ENCODE results near the gene SERPINI2.

SERPINI2 gene, protein sequence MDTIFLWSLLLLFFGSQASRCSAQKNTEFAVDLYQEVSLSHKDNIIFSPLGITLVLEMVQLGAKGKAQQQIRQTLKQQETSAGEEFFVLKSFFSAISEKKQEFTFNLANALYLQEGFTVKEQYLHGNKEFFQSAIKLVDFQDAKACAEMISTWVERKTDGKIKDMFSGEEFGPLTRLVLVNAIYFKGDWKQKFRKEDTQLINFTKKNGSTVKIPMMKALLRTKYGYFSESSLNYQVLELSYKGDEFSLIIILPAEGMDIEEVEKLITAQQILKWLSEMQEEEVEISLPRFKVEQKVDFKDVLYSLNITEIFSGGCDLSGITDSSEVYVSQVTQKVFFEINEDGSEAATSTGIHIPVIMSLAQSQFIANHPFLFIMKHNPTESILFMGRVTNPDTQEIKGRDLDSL

DNA sequence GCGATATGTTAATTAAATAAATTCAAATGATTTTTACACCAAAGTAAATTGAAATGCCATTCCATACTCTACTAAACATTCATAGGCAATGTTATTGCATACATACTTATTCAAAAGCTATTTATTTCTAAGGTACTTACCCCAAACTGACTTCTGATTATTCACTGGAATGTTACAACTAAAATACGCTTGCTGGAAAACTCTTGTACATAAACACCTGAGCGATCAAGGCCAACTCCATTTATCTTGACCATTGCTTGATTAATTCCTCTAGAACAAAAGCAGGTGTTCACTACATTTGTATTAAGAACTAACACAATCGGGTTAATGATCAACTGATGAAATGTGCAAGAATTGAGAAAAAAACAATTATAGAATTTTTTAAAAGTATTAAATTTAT is at the start of gene SERPINI2:
SERPINI2 (minus strand) TSS at position 180 of the 400 bp plus-strand sequence. CDS start 2,208 bp downstream, outside the sequence.
- no peak for DNase-seq
- Mint-ChIP-seq H3K4me3 (no peak within 1 kb of the TSS), H3K27ac (no peak within 1 kb of the TSS), H3K9me3 (no peaks in the 10 kb centered on the region), H3K27me3 (no peaks in the 10 kb centered on the region), H3K4me1 (no peaks in the 10 kb centered on the region), H3K36me3 (ENCODE audit: low read depth) (no peaks in the 10 kb centered on the region)
- no peak for ATAC-seq

DNA sequence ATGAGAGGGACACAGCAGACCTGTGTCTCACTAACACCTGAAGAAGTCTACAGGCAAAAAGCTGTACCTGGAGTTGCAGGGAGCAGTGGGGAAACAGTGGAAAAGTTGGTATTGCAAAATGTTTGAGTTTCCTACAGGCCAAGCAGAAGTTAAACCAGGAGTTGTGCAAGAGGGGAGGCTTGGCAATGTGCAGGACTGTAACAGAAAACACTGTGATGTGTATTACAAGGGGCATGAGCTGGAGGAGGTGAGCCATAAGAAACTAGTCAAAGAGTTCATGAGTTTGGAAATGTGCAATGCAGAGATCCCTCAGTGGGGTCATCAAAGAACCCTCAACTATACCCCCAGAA is 47.1 kb upstream of the SERPINI2 start:
- H3K4me1 Mint-ChIP-seq = no peaks in the 10 kb centered on the region
- H3K27ac Mint-ChIP-seq = no peak overlapping the region
- H3K36me3 Mint-ChIP-seq (ENCODE audit: low read depth) = no peaks in the 10 kb centered on the region
- no peak for DNase-seq
- H3K27me3 Mint-ChIP-seq = no peaks in the 10 kb centered on the region
- ATAC-seq = no peak
- H3K9me3 Mint-ChIP-seq = no peaks in the 10 kb centered on the region
- H3K4me3 Mint-ChIP-seq = no peak overlapping the region

DNA sequence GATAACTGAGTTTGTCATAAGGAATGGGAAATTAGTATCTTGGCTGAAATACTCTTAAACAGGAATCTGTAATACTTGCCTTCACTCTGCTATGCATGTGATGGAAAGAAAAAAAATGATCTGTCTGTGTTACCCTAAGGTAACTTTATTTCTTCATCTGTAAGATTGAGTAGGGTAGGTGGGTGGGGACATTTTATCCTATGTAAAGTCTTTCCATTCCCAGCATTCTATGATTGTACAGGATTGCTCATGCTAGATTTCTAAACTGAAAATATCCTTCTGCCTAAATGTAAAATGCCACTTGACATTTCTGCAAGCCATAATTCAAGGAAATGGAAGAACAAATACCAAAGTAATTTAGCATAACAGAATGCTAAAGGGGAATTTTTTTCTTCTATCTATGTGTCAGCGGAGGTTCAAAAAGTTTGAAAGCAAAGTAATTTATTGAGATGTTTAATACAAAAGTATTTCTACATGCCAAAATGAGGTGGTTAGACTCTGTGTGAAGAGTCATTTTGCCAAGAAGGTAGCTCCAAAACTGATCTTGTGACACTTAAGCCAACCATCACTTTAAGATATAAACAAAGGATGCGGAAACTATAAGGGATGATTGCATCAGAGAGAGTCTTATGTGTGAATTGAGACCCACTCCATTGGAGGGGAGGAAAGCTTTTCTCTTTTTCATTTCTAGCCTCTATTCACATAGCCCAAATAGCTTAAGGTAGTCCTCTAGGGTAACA is 46.6 kb upstream of the SERPINI2 start:
- no peak overlapping the region for H3K27ac Mint-ChIP-seq
- H3K9me3 Mint-ChIP-seq = peaks cover 4% of the 10 kb centered on the region
- no peak overlapping the region for H3K4me3 Mint-ChIP-seq
- no peaks in the 10 kb centered on the region for H3K27me3 Mint-ChIP-seq
- no peaks in the 10 kb centered on the region for H3K4me1 Mint-ChIP-seq
- H3K36me3 Mint-ChIP-seq (ENCODE audit: low read depth) = no peaks in the 10 kb centered on the region
- ATAC-seq (no peak), DNase-seq (no peak)

DNA sequence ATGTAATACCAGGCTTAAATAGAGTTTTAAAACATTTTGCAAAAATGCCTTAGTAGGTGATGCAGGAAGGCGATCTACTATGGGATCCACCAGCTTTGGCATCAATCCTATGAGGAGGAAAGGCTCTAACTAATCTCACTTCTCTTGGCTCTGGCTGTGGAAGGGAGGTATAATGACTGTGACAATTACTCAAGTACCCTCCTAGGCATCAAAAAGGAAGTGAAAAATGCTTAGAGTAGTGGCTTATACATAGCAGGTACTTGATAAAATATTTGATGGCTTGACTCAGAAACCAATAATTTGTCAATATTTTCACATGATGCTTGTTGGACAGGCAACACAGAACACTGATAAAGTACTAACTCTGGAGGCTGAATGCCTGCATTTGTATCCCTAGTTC is 34.1 kb upstream of the SERPINI2 start:
- ATAC-seq (no peak), DNase-seq (no peak)
- Mint-ChIP-seq H3K4me3 (no peak overlapping the region), H3K4me1 (no peaks in the 10 kb centered on the region), H3K36me3 (ENCODE audit: low read depth) (no peaks in the 10 kb centered on the region), H3K9me3 (no peaks in the 10 kb centered on the region), H3K27ac (no peak overlapping the region), H3K27me3 (no peaks in the 10 kb centered on the region)

DNA sequence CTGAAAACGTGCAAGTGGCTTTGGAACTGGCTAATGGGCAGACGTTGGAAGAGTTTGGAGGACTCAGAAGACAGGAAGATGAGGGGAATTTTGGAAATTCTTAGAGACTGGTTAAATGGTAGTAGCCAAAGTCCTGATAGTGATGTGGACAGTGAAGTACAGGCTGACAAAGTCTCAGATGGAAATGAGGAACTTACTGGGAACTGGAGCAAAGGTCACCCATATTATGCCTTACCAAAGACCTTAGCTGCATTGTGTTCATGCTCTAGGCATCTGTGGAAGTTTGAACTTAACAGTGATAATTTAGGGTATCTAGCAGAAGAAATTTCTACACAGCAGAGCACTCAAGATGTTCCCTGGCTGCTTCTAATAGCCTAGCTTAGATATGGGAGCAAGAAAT is 28.6 kb upstream of the SERPINI2 start:
- Mint-ChIP-seq H3K9me3 (no peaks in the 10 kb centered on the region), H3K36me3 (ENCODE audit: low read depth) (no peaks in the 10 kb centered on the region), H3K4me3 (no peak overlapping the region), H3K27ac (no peak overlapping the region), H3K27me3 (no peaks in the 10 kb centered on the region), H3K4me1 (no peaks in the 10 kb centered on the region)
- no peak for DNase-seq
- ATAC-seq = no peak

DNA sequence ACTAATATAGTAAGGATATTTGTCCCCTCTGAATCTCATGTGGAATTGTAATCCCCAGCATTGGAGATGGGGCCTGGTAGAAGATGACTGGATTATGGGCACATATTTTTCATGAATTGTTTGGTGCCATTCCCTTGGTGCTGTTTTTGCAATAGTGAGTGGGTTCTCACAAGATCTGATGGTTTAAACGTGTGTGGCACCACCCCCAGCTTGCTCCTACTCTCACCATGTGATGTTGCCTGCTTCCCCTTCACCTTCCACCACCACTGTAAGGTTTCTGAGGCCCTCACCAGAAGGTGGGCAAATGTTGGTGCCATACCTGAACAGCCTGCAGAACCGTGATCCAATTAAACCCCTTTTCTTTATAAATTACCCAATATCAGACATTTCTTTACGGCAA is 28.1 kb upstream of the SERPINI2 start:
- Mint-ChIP-seq H3K36me3 (ENCODE audit: low read depth) (no peaks in the 10 kb centered on the region), H3K27ac (no peak overlapping the region), H3K4me1 (no peaks in the 10 kb centered on the region), H3K4me3 (no peak overlapping the region), H3K9me3 (no peaks in the 10 kb centered on the region), H3K27me3 (no peaks in the 10 kb centered on the region)
- ATAC-seq (no peak), DNase-seq (no peak)

DNA sequence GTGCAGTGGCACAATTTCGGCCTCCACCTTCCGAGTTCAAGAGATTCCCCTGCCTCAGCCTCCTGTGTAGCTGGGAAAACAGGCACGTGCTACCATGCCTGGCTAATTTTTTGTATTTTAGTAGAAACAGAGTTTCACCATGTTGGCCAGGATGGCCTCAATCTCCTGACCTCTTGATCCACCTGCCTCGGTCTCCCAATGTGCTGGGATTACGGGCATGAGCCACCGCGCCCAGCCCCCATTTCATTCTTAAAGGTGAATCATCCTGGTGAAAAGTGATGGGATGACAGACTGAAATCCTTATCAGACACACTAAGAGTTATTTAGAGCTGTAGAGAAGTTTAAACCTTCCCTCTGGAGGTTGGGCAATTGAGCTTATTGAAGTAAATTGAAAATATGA is 24.1 kb upstream of the SERPINI2 start:
- H3K9me3 Mint-ChIP-seq = no peaks in the 10 kb centered on the region
- DNase-seq (no peak), ATAC-seq (no peak)
- H3K4me3 Mint-ChIP-seq = no peak overlapping the region
- no peak overlapping the region for H3K27ac Mint-ChIP-seq
- no peaks in the 10 kb centered on the region for H3K4me1 Mint-ChIP-seq
- no peaks in the 10 kb centered on the region for H3K27me3 Mint-ChIP-seq
- H3K36me3 Mint-ChIP-seq (ENCODE audit: low read depth) = no peaks in the 10 kb centered on the region

DNA sequence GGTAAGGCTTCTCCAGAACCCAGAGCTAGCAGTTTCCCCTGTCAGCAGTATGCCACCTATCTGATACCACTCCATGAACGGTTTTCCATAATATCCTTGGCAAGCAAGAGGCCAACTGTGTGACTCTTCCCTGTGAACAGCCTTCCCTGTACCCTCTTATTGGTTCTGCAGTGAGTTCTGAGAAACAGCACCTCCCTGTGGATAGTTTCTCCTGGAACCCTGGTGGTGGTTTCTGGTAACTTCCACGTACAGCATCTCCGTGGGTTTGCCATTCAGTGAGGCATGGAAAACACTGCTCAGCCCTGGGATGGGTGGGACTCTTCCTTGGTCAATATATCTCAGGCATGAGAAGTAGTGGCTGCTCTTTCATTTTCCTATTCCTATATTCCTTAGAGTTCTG is 19.4 kb upstream of the SERPINI2 start:
- Mint-ChIP-seq H3K4me1 (no peaks in the 10 kb centered on the region), H3K4me3 (no peak overlapping the region), H3K27me3 (no peaks in the 10 kb centered on the region), H3K36me3 (ENCODE audit: low read depth) (no peaks in the 10 kb centered on the region), H3K9me3 (no peaks in the 10 kb centered on the region), H3K27ac (no peak overlapping the region)
- no peak for DNase-seq
- no peak for ATAC-seq

DNA sequence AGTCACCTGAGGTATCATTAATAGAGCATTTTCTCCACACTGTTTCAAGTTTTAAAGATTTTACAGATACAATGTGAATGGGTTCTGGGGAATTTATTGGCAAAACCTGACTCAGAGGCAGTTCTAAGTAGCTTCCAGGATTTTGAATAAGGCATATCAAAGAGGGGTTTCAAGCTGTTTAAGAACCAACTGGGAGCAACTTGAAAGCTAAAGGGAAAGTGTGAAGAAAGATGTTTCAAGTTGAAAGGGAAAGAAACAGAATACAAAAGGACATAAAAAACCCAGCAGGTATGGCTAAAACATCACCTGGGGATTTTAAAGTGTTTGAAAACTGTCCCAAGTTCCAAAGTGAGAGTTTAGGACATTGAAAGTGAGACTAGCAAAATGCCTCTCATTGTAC is 17.8 kb upstream of the SERPINI2 start:
- no peak for DNase-seq
- no peaks in the 10 kb centered on the region for H3K27me3 Mint-ChIP-seq
- H3K4me3 Mint-ChIP-seq = no peak overlapping the region

DNA sequence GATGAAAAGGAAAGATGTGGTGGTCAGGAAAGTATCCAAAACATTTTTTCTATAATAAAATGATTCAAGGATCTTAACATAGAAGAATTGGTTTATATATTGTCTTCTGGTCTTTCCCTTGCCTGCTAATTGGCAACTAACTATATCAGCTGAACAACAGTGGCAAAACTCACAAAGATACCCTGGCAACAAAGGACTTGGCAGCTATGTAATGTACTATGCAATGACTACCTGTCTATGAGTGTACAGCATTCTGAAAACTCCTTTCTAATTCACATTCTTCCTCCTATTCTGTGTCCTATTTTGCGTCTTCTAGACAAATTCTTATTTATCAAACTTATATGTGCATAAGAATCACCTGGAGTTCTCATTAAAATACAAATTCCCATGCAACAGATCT is 15.7 kb upstream of the SERPINI2 start:
- DNase-seq (no peak), ATAC-seq (no peak)
- H3K27ac Mint-ChIP-seq = no peak overlapping the region
- H3K4me3 Mint-ChIP-seq = no peak overlapping the region
- no peaks in the 10 kb centered on the region for H3K27me3 Mint-ChIP-seq
- H3K36me3 Mint-ChIP-seq (ENCODE audit: low read depth) = no peaks in the 10 kb centered on the region
- no peaks in the 10 kb centered on the region for H3K9me3 Mint-ChIP-seq
- H3K4me1 Mint-ChIP-seq = no peaks in the 10 kb centered on the region

More for the DNA sequence above, 17.8 kb upstream of the SERPINI2 start:
- no peaks in the 10 kb centered on the region for H3K9me3 Mint-ChIP-seq
- no peak overlapping the region for H3K27ac Mint-ChIP-seq
- H3K36me3 Mint-ChIP-seq (ENCODE audit: low read depth) = no peaks in the 10 kb centered on the region
- no peaks in the 10 kb centered on the region for H3K4me1 Mint-ChIP-seq
- ATAC-seq = no peak

DNA sequence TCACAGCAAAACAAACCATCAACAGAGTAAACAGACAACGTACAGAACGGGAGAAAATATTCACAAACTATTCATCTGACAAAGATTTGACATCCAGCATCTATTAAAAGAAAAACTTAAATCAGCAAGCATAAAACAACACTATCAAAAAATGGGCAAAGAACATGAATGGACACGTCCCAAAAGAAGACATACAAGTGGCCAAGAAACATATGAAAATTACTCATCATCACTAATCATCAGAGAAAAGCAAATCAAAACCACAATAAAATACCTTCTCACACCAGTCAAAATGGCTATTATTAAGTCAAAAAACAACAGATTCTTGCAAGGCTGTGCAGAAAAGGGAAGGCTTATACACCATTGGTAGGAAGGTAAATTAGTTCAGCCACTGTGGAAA is 13.7 kb upstream of the SERPINI2 start:
- no peak for DNase-seq
- H3K27ac Mint-ChIP-seq = no peak overlapping the region
- H3K36me3 Mint-ChIP-seq (ENCODE audit: low read depth) = no peaks in the 10 kb centered on the region
- no peak overlapping the region for H3K4me3 Mint-ChIP-seq
- H3K9me3 Mint-ChIP-seq = no peaks in the 10 kb centered on the region
- no peak for ATAC-seq
- H3K4me1 Mint-ChIP-seq = no peaks in the 10 kb centered on the region
- H3K27me3 Mint-ChIP-seq = no peaks in the 10 kb centered on the region

DNA sequence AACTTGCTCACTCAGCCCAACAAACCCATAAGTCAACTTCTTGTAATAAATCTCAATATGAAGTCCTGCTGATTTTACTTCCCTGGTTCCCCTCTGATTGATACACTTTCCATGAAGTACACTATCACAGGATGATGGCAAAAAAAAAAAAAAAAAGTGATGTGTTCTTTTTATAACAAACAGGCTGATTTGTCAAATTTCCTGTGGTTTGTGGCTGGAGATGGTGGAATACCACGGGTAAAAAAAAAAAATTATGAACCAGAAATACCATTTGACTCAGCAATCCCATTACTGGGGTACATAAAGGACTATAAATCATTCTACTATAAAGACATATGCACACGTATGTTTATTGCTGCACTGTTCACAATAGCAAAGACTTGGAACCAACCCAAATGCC is 10.7 kb upstream of the SERPINI2 start:
- H3K9me3 Mint-ChIP-seq = no peaks in the 10 kb centered on the region
- no peaks in the 10 kb centered on the region for H3K36me3 Mint-ChIP-seq (ENCODE audit: low read depth)
- DNase-seq (no peak), ATAC-seq (no peak)
- H3K4me3 Mint-ChIP-seq = no peak overlapping the region
- no peaks in the 10 kb centered on the region for H3K4me1 Mint-ChIP-seq
- no peaks in the 10 kb centered on the region for H3K27me3 Mint-ChIP-seq
- no peak overlapping the region for H3K27ac Mint-ChIP-seq

DNA sequence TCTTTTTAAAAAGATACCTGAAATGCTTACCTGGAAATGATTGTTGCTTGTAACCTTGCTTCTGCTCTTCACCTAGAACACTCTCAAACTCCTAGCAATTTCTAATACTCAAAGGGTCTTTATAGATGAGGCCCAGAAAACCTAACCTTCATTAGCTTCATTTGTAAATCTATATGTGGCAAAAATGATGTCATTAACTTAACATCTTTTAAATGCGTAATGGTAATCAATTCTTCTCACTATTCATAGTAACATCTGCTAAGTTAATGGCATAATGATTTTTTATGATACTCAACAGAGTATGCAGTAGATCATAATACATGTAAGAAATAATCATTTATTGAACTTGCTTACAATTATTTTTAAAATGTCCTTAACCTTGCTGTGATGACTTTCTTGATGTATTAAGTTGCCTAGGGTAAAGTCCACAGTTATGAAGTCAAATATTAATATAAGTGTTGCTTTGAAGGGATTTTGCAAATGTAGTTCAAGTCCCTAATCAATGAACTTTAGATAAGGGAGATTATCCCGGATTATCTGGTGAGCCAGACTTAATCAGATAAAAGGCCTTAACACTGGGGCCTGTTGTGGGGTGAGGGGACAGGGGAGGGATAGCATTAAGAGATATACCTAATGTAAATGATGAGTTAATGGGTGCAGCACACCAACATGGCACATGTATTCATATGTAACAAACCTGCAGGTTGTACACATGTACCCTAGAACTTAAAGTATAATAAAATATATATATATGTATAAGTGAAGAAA is 10.1 kb upstream of the SERPINI2 start:
- Mint-ChIP-seq H3K27me3 (no peaks in the 10 kb centered on the region), H3K4me1 (no peaks in the 10 kb centered on the region), H3K36me3 (ENCODE audit: low read depth) (no peaks in the 10 kb centered on the region), H3K27ac (no peak overlapping the region), H3K9me3 (no peaks in the 10 kb centered on the region), H3K4me3 (no peak overlapping the region)
- DNase-seq (no peak), ATAC-seq (no peak)

DNA sequence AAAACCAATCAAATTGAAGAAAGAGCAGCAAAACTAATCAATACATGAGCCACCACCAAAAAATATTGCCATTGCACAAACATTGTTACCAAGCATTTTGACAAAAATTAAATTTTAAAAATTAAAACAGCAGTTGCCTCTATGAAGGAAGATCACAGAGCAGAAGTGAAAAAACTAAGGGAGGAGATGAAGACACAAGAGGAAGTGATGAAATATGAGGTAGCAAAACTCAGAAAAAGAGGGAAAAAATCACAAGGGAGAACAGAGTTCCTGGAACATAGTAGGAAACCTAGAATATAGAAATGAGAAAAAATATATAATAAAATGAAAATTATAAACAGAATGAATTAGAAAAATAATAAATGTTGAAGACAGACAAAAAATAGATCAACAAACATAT is 7.3 kb upstream of the SERPINI2 start:
- DNase-seq (no peak), ATAC-seq (no peak)
- no peaks in the 10 kb centered on the region for H3K27me3 Mint-ChIP-seq
- no peaks in the 10 kb centered on the region for H3K4me1 Mint-ChIP-seq
- H3K9me3 Mint-ChIP-seq = no peaks in the 10 kb centered on the region
- H3K27ac Mint-ChIP-seq = no peak overlapping the region
- H3K4me3 Mint-ChIP-seq = no peak overlapping the region
- H3K36me3 Mint-ChIP-seq (ENCODE audit: low read depth) = no peaks in the 10 kb centered on the region

DNA sequence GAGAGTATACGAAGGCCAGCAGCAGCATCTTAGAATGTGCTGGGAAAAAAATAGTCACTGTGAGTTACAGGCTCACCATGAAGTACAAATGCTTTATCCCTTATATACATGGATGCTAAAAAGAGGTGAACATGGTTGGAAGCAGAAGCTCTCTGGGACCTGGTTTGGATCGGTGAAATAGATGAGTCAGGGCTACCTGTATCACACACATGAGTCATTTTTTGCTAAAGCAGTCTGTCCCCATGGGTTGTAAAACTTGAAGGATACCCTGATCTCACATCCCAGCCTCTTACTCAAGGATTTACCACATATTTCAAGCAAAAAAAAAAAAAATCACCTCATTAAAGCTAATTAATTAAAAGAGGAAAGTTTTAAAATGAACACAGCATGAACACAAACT is 6.9 kb upstream of the SERPINI2 start:
- Mint-ChIP-seq H3K9me3 (no peaks in the 10 kb centered on the region), H3K4me1 (no peaks in the 10 kb centered on the region), H3K4me3 (no peak overlapping the region), H3K27me3 (no peaks in the 10 kb centered on the region), H3K36me3 (ENCODE audit: low read depth) (no peaks in the 10 kb centered on the region), H3K27ac (no peak overlapping the region)
- DNase-seq (no peak), ATAC-seq (no peak)
